ENCODE measurements around the gene PTGR2. TPM values are rescaled to one million over a fixed set of nuclear protein-coding genes. Genes with fewer than 3 reads are reported as not detected.
"Not testable (repeated sequence)": the region's sequence is repeated elsewhere in the genome, so short reads cannot be mapped to it uniquely, and the experiment has no call there.

PTGR2 gene
- total RNA-seq, 2 donors from 2014 or later: 7.7 to 21.5 TPM

DNA sequence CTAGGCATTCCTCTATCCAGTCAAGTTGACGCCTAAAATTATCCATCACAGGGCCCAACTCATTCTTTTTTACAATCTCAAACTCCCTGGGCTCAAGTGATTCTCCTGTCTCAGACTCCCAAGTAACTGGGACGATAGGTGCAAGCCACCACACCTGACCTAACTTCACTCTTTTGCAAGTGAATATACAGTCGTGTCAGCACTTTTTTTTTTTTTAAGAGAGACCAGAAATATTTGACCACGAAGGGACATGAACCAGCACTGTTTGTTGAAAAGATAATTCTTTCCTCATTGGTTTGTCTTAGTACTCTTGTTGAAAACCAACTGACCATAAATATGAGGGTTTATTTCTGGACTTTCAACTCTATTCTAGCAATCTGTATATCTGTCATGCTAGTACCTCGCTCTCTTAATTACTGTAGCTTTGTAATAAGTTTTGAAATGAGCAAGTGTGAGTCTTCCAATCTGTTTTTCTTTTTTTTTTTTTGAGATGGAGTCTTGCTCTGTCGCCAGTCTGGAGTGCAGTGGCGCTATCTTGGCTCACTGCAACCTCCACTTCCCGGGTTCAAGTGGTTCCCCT lies 14.0 kb downstream of the PTGR2 start:
- no peaks in the 10 kb centered on the region for H3K9me3 Mint-ChIP-seq
- 90 to 94% methylated on average over 5 to 8 of the region's 8 CpGs for WGBS, 2 experiments (ENCODE audit: insufficient coverage in 1 of 2, insufficient read length in 1 of 2)
- peaks cover 35% of the 10 kb centered on the region for H3K36me3 Mint-ChIP-seq (ENCODE audit: low read depth)
- Histone ChIP-seq H3K4me1 (ENCODE audit: control insufficient read depth, insufficient read depth, low read length) (no peaks in the 10 kb centered on the region), H3K4me3 (ENCODE audit: low read length) (no peak overlapping the region), H3K27ac (ENCODE audit: low read depth, low read length) (no peak overlapping the region), H3K9ac (ENCODE audit: extremely low read depth, low read length, poor library complexity, severe bottlenecking) (no peak overlapping the region), H3K36me3 (ENCODE audit: control insufficient read depth, insufficient read depth, low read length) (peaks cover 44% of the 10 kb centered on the region), H3K27me3 (ENCODE audit: control insufficient read depth, insufficient read depth, low read length, poor library complexity, severe bottlenecking) (no peaks in the 10 kb centered on the region), H3K9me3 (ENCODE audit: control insufficient read depth, low read length) (no peaks in the 10 kb centered on the region)
- no peak for DNase-seq
- TF ChIP-seq, protein P1, sequence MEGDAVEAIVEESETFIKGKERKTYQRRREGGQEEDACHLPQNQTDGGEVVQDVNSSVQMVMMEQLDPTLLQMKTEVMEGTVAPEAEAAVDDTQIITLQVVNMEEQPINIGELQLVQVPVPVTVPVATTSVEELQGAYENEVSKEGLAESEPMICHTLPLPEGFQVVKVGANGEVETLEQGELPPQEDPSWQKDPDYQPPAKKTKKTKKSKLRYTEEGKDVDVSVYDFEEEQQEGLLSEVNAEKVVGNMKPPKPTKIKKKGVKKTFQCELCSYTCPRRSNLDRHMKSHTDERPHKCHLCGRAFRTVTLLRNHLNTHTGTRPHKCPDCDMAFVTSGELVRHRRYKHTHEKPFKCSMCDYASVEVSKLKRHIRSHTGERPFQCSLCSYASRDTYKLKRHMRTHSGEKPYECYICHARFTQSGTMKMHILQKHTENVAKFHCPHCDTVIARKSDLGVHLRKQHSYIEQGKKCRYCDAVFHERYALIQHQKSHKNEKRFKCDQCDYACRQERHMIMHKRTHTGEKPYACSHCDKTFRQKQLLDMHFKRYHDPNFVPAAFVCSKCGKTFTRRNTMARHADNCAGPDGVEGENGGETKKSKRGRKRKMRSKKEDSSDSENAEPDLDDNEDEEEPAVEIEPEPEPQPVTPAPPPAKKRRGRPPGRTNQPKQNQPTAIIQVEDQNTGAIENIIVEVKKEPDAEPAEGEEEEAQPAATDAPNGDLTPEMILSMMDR (conservative IDR thresholded peaks at IDR 0.05): no peak
- no peak overlapping the region for H3K4me3 Mint-ChIP-seq
- H3K27ac Mint-ChIP-seq: no peak overlapping the region
- no peaks in the 10 kb centered on the region for H3K27me3 Mint-ChIP-seq (ENCODE audit: insufficient read depth)
- no peaks in the 10 kb centered on the region for H3K4me1 Mint-ChIP-seq

DNA sequence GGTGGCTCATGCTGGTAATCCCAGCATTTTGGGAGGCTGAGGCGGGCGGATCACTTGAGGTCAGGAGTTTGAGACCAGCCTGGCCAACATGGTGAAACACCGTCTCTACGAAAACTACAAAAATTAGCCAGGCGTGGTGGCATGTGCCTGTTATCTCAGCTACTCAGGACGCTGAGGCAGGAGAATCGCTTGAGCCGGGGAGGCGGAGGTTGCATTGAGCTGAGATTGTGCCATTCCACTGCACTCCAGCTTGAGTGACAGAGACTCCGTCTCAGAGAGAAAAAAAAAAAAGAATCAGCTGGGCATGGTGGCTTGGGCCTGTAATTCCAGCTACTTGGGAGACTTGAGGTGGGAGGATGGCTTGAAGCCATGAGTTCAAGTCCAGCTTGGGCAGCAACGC lies 18.1 kb downstream of the PTGR2 start:
- not testable (repeated sequence) for H3K9ac ChIP-seq (ENCODE audit: extremely low read depth, low read length, poor library complexity, severe bottlenecking); H3K27ac Mint-ChIP-seq; H3K27me3 ChIP-seq (ENCODE audit: control insufficient read depth, insufficient read depth, low read length, poor library complexity, severe bottlenecking); H3K9me3 Mint-ChIP-seq; H3K27ac ChIP-seq (ENCODE audit: low read depth, low read length); H3K4me3 Mint-ChIP-seq; H3K4me1 ChIP-seq (ENCODE audit: control insufficient read depth, insufficient read depth, low read length); H3K9me3 ChIP-seq (ENCODE audit: control insufficient read depth, low read length); H3K4me1 Mint-ChIP-seq; DNase-seq; H3K27me3 Mint-ChIP-seq (ENCODE audit: insufficient read depth); H3K4me3 ChIP-seq (ENCODE audit: low read length)
- H3K36me3 ChIP-seq (ENCODE audit: control insufficient read depth, insufficient read depth, low read length): peaks cover 22% of the 10 kb centered on the region
- peaks cover 10% of the 10 kb centered on the region for H3K36me3 Mint-ChIP-seq (ENCODE audit: low read depth)
- 95 to 97% methylated on average over 10 to 11 of the region's 11 CpGs for WGBS, 2 experiments (ENCODE audit: insufficient coverage in 1 of 2, insufficient read length in 1 of 2)

GRCh38 chr14:73870525-73871235 lies 19.0 kb downstream of the PTGR2 start:
- no peak overlapping the region for H3K9ac ChIP-seq (ENCODE audit: extremely low read depth, low read length, poor library complexity, severe bottlenecking)
- 100% methylated on average over 1 to 2 of the region's 2 CpGs for WGBS, 2 experiments (ENCODE audit: insufficient coverage in 1 of 2, insufficient read length in 1 of 2)
- H3K36me3 Mint-ChIP-seq (ENCODE audit: low read depth): peaks cover 10% of the 10 kb centered on the region
- no peak overlapping the region for H3K27ac Mint-ChIP-seq
- no peaks in the 10 kb centered on the region for H3K27me3 ChIP-seq (ENCODE audit: control insufficient read depth, insufficient read depth, low read length, poor library complexity, severe bottlenecking)
- H3K4me3 ChIP-seq (ENCODE audit: low read length): no peak overlapping the region
- H3K4me1 ChIP-seq (ENCODE audit: control insufficient read depth, insufficient read depth, low read length): no peaks in the 10 kb centered on the region
- H3K4me1 Mint-ChIP-seq: no peaks in the 10 kb centered on the region
- peaks cover 13% of the 10 kb centered on the region for H3K36me3 ChIP-seq (ENCODE audit: control insufficient read depth, insufficient read depth, low read length)
- TF ChIP-seq, protein P1 (conservative IDR thresholded peaks at IDR 0.05): no peak
- H3K27ac ChIP-seq (ENCODE audit: low read depth, low read length): no peak overlapping the region
- no peaks in the 10 kb centered on the region for H3K9me3 ChIP-seq (ENCODE audit: control insufficient read depth, low read length)
- no peaks in the 10 kb centered on the region for H3K9me3 Mint-ChIP-seq
- no peak overlapping the region for H3K4me3 Mint-ChIP-seq
- DNase-seq: peak; percentile 59
- no peaks in the 10 kb centered on the region for H3K27me3 Mint-ChIP-seq (ENCODE audit: insufficient read depth)

Data from endodermal cell (in vitro differentiated cells).